Activated CD8-positive, alpha-beta T cell treated with anti-CD3 and anti-CD28 coated beads, Interleukin-2, amount 10 ng/mL, durations not matched to agents 7 days and 5 days (primary cell): ENCODE results near the gene ATP9B. TPM values are rescaled to one million over a fixed set of nuclear protein-coding genes. Genes with fewer than 3 reads are reported as not detected.
A peak's percentile ranks its signal among the peaks of the same experiment; 100 is the strongest.
"Not testable (repeated sequence)": the region's sequence is repeated elsewhere in the genome, so short reads cannot be mapped to it uniquely, and the experiment has no call there.

ENCODE experiments used
- ATAC-seq: fragments of 150-1000 bp; cut with Tn5 transposase; one replicate; pipeline ENCODE4 v1.10.0; 2021; ENCODE audit warnings: moderate library complexity
- CTCF ChIA-PET: fragments of 350-600 bp; sonication (Branson Sonifier 250); formaldehyde crosslinking; loops from one replicate; lab custom pipeline; 2021; ENCODE audit warnings: antibody characterized with exemption; lab: Charles Lee
- POLR2A ChIA-PET: fragments of 350-600 bp; sonication (Branson Sonifier 250); formaldehyde crosslinking; loops from one replicate; lab custom pipeline; 2021; ENCODE audit warnings: antibody characterized with exemption; lab: Charles Lee
- DNase-seq: peaks from one replicate; pipeline ENCODE4 v3.0.0-alpha.2; 2020
- H3K27ac Mint-ChIP-seq: one replicate; pipeline ENCODE4 v1.8.0; 2021; ENCODE audit warnings: mild to moderate bottlenecking, mixed read lengths
- H3K27me3 Mint-ChIP-seq: one replicate; pipeline ENCODE4 v1.8.0; 2021; ENCODE audit warnings: low read depth, mixed read lengths
- H3K36me3 Mint-ChIP-seq: one replicate; pipeline ENCODE4 v1.8.0; 2021; ENCODE audit warnings: low read depth, mixed read lengths
- H3K4me1 Mint-ChIP-seq: one replicate; pipeline ENCODE4 v1.8.0; 2021; ENCODE audit warnings: low read depth, mixed read lengths
- H3K4me3 Mint-ChIP-seq: one replicate; pipeline ENCODE4 v1.8.0; 2021; ENCODE audit warnings: mild to moderate bottlenecking, mixed read lengths
- H3K9me3 Mint-ChIP-seq: one replicate; pipeline ENCODE4 v1.8.0; 2022; ENCODE audit warnings: mixed read lengths; ENCODE audit not compliant: insufficient read depth
- total RNA-seq, 2 experiments: library from RNA; stranded (reverse); gene quantifications; one replicate each; pipeline ENCODE4 v1.2.3, GENCODE V29; 2021

The ATP9B gene
- total RNA-seq, 2 experiments from 2014 or later: 24.8 to 27.3 TPM

DNA sequence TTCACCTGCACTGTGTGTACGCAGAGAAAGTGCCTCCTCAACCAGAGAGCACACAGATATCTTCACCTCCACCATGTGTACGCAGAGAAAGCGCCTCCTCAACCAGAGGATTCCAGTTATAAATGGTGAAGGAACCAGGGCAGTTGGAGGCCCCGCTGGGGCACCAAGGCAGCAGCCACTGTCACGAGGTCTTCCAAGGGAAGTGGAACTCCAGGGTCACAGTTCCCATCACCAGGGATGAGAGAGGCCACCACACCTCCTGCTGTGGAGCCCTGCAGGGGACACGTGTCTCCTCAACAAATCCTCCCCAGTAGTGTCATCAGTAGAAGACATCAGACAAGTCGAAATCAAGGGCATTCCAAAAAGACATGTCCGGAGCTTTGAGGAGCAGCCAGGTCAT lies 298.3 kb downstream of the ATP9B start:
- no peaks in the 10 kb centered on the region for H3K9me3 Mint-ChIP-seq
- ATAC-seq (no peak), DNase-seq (no peak)
- ChIA-PET POLR2A (no interaction called here), CTCF (no interaction called here)
- H3K27ac Mint-ChIP-seq: no peak overlapping the region
- H3K36me3 Mint-ChIP-seq: peaks cover 20% of the 10 kb centered on the region
- peaks cover 30% of the 10 kb centered on the region for H3K4me1 Mint-ChIP-seq
- H3K4me3 Mint-ChIP-seq: no peak overlapping the region
- no peaks in the 10 kb centered on the region for H3K27me3 Mint-ChIP-seq

DNA sequence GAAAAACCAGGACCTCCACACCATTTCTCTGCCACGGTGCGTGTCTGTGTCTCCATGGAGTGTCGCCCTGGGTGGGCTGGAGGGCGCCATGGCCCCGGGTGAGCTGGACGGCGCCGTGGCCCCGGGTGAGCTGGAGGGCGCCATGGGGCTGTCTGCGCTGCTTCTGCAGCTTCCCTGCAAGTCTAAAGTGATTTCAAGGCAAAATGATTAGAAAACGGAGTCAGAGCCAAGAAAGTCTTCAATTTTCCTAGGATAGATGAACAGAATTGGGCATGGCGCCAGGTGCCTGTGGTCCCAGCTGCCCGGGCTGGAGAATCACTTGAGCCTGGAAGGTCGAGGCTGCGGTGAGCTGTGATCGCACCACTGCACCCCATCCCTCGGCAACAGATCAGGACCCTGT lies 298.8 kb downstream of the ATP9B start:
- Mint-ChIP-seq H3K27ac (no peak overlapping the region), H3K27me3 (no peaks in the 10 kb centered on the region), H3K36me3 (peaks cover 20% of the 10 kb centered on the region), H3K4me3 (no peak overlapping the region), H3K9me3 (no peaks in the 10 kb centered on the region), H3K4me1 (peaks cover 30% of the 10 kb centered on the region)
- CTCF ChIA-PET: interaction anchor here (0.9 kb wide), 1 partner anchor 13 kb away, joined by 3 read pairs; no protein-coding TSS in a partner anchor
- ATAC-seq (no peak), DNase-seq (no peak)
- POLR2A ChIA-PET: no interaction called here

DNA sequence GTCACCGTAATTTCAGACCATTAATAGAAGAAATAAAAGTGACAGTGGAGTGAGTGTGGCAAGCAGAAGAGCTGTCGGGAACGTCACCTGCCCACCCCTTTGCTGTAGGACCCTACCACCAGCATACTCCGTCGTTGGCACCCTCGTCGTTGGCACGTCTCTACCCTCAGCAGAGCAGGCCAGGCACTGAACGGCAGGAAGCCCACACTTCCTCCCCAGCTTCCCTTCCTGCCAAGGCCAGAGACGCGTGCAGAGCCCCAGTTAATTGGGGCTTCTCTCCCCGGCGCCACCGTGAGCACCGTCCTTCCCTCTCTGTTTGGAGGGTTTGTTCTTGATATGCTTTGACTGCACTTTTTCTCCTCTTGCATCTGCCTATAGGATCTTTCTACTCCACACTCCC lies 299.5 kb downstream of the ATP9B start:
- Mint-ChIP-seq H3K36me3 (peaks cover 15% of the 10 kb centered on the region), H3K4me1 (peaks cover 30% of the 10 kb centered on the region)
- peak; percentile 47 for DNase-seq

DNA sequence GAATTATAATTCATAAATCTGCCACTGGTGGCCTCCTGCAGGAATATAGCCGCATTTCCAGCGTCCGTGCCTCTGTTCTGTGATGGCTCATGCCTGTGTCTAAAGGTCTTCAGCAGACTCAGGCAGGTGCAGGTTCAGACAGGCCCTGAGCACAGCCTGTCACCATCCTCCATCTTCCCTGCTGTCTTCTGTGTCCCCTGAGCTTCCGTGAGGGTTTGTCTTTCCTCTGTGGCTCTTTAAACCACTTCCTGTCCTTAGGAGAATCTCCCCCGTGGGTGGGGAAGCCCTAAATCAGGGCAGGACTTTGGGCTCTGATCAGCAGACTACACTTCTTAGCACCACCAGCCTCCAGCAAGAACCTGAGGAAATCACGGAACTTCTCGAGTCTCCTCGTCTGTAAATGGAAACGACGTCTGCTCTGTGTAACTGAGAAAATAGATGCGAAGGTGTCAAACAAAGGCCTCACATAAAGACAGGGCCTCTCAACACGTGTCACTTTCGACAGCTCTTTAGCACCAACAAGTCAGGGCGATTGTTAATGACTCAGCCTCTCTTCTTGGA lies 302.4 kb downstream of the ATP9B start:
- ATAC-seq (peak; percentile 78), DNase-seq (peak; percentile 39)
- H3K36me3 Mint-ChIP-seq: peaks cover 16% of the 10 kb centered on the region
- no peaks in the 10 kb centered on the region for H3K27me3 Mint-ChIP-seq
- H3K4me1 Mint-ChIP-seq: peaks cover 30% of the 10 kb centered on the region
- H3K9me3 Mint-ChIP-seq: no peaks in the 10 kb centered on the region
- ChIA-PET CTCF (interaction anchor here (0.7 to 1.5 kb wide), 2 partner anchors 10 to 25 kb away, joined by 3 to 4 read pairs; no protein-coding TSS in a partner anchor), POLR2A (no interaction called here)
- H3K4me3 Mint-ChIP-seq: peak overlapping the region; percentile 25
- peak overlapping the region; percentile 83 for H3K27ac Mint-ChIP-seq

More for the DNA sequence above, 299.5 kb downstream of the ATP9B start:
- no peaks in the 10 kb centered on the region for H3K27me3 Mint-ChIP-seq
- peak overlapping the region; percentile 70 for H3K27ac Mint-ChIP-seq
- no peaks in the 10 kb centered on the region for H3K9me3 Mint-ChIP-seq
- ATAC-seq: peak; percentile 70
- ChIA-PET CTCF (interaction anchor here (0.9 kb wide), 1 partner anchor 12 kb away, joined by 3 read pairs; no protein-coding TSS in a partner anchor), POLR2A (no interaction called here)
- H3K4me3 Mint-ChIP-seq: peak overlapping the region; percentile 9

DNA sequence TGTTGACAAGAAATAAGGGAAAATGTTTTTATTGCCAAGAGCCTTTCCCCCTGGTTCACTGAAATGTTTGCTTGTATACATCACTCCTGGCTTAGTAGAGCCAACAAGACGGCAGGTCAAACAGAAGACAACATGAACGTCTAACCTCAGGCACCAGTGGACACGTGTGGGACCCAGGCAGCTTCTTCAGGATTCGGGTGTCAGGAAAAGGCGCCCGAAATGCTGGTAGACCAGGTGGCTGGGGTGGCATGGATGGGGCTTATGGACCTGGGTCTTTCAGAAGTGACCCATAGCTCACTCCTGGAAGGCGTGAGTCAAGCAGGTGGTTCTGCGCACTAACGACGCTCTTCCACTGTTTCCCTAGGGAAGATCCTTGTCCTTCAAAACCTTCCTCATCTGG lies 303.3 kb downstream of the ATP9B start:
- H3K27ac Mint-ChIP-seq: no peak overlapping the region
- ATAC-seq (no peak), DNase-seq (no peak)
- H3K4me3 Mint-ChIP-seq: no peak overlapping the region
- CTCF ChIA-PET: interaction anchor here (0.7 to 1.5 kb wide), 2 partner anchors 9 to 24 kb away, joined by 3 to 4 read pairs; no protein-coding TSS in a partner anchor
- no peaks in the 10 kb centered on the region for H3K27me3 Mint-ChIP-seq
- H3K4me1 Mint-ChIP-seq: peaks cover 30% of the 10 kb centered on the region
- H3K36me3 Mint-ChIP-seq: peaks cover 16% of the 10 kb centered on the region
- no peaks in the 10 kb centered on the region for H3K9me3 Mint-ChIP-seq
- POLR2A ChIA-PET: no interaction called here

DNA sequence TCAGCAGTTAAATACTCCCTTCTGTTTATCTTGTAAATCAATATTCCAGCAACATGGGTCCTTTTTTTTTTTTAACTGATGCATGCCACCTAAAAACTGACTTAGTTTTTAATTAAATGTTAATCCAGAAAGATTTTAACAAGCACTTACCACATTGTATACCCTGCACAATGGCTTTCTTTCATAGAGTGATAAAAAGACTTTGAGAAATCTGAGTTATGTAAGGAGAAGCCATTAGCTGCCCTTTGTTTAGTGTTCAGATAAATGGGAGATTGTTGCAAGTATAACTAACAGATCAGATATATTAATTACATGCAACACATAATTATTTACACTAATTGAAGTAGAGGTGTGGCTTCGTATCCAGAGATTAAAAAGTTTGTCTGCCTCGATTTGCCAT lies 303.8 kb downstream of the ATP9B start:
- Mint-ChIP-seq H3K27ac (no peak overlapping the region), H3K36me3 (peaks cover 16% of the 10 kb centered on the region), H3K9me3 (no peaks in the 10 kb centered on the region), H3K4me1 (peaks cover 30% of the 10 kb centered on the region), H3K4me3 (no peak overlapping the region), H3K27me3 (no peaks in the 10 kb centered on the region)
- POLR2A ChIA-PET: no interaction called here
- ATAC-seq (no peak), DNase-seq (no peak)
- CTCF ChIA-PET: no interaction called here

DNA sequence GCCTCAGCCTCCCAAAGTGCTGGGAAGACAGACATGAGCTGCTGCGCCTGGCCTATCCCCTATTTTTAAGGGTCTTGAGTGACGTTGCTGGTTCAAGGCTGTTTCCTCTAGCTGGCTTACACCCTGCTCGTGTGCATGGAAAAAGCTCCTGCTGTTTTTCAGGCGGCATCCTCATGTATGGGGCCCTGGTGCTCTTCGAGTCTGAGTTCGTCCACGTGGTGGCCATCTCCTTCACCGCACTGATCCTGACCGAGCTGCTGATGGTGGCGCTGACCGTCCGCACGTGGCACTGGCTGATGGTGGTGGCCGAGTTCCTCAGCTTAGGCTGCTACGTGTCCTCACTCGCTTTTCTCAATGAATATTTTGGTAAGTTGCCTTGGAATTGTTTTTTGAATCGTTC lies 304.5 kb downstream of the ATP9B start:
- ATAC-seq: no peak
- Mint-ChIP-seq H3K36me3 (peaks cover 19% of the 10 kb centered on the region), H3K4me3 (no peak overlapping the region), H3K4me1 (peaks cover 23% of the 10 kb centered on the region), H3K9me3 (no peaks in the 10 kb centered on the region), H3K27me3 (no peaks in the 10 kb centered on the region), H3K27ac (no peak overlapping the region)
- DNase-seq: no peak
- ChIA-PET CTCF (no interaction called here), POLR2A (no interaction called here)

DNA sequence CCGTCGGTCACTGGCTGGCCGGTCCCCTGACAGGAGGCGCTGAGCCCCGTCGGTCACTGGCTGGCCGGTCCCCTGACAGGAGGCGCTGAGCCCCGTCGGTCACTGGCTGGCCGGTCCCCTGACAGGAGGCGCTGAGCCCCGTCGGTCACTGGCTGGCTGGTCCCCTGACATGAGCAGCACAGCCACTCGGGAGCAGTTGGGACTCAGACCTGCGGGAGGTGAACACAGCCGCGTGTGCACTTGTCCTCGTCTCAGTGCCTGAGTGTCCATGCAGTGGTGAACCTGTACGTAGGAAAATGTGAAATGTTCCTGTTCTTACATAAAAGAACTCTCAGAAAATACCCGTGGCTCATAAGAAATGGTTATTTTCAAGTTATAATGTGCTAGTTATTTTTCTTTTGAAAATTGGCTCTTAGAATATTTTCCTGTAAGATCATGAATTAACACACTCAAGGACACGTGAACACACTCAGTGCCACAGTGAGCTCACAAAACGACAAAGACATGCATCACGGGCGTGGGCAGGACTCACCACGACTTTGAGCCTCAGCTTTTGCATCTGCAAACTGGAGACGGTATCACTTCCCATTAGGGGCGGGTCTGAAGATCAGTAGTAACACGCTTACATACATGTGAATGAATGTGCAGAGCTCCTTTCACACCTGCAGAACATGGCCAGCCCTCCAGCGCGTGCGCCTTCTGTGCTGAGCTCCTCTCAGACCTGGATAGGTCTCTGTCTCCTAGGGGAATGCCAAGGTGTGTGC lies 305.4 kb downstream of the ATP9B start:
- ChIA-PET POLR2A (no interaction called here), CTCF (interaction anchor here (0.7 to 1.2 kb wide), 4 partner anchors 9 to 269 kb away, joined by 3 to 7 read pairs (median 3); no protein-coding TSS in a partner anchor)
- Mint-ChIP-seq H3K27me3 (no peaks in the 10 kb centered on the region), H3K4me1 (peaks cover 27% of the 10 kb centered on the region), H3K4me3 (no peak overlapping the region), H3K27ac (no peak overlapping the region), H3K36me3 (peaks cover 16% of the 10 kb centered on the region), H3K9me3 (no peaks in the 10 kb centered on the region)
- no peak for ATAC-seq
- no peak for DNase-seq

DNA sequence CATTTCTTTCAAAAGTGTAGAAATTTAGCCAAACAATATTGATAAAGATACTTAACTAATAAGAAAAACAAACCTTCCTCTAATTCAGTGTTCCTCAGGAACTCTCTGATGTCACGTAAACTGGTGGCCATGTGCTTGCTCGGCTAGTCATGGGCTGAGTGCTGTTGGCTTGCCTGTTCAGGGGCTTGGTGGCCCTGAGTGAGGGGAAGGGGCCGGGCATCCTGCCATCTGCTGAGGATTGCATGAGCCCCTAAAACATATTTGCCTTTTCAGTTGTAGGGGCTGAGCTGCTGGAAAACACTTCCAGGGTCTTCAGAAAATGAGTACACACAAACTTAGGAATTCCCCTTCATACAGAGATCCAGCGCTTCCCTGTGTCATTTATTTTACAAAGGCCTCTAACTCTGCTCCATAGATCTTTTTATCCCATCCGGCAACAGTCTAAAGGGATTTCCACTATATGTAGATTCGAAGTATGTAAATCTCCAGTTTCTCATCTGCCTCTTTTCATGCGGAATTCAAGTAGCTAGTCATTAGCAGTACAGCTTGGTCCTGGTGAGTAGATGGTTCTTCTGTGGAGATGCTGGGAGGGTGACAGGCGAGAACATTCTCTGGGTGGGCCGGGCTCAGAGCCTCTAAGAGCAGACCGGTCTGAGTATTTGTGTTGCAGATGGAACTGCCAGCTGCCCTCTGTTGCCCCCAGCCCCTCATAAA lies 306.4 kb downstream of the ATP9B start:
- Mint-ChIP-seq H3K27me3 (no peaks in the 10 kb centered on the region), H3K9me3 (no peaks in the 10 kb centered on the region)
- ATAC-seq: no peak

DNA sequence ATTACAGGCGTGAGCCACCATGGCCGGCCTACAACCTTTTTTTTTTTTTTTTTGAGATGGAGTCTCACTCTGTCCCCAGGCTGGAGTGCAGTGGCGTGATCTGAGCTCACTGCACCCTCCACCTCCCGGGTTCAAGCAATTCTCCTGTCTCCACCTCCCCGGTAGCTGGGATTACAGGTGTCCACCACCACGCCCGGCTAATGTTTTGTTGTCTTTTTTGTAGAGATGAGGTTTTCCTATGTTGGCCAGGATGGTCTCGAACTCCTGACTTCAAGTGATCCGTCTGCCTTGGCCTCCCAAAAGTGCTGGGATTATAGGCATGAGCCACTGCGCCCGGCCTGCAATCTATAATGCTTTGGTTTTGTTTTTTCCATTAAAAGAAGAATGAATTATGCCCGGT lies 307.5 kb downstream of the ATP9B start:
- H3K9me3 Mint-ChIP-seq, DNase-seq, H3K4me3 Mint-ChIP-seq, H3K36me3 Mint-ChIP-seq, ATAC-seq, H3K27me3 Mint-ChIP-seq, H3K27ac Mint-ChIP-seq, POLR2A ChIA-PET: not testable (repeated sequence)
- H3K4me1 Mint-ChIP-seq: peaks cover 12% of the 10 kb centered on the region
- CTCF ChIA-PET: interaction anchor here (1.3 to 5.4 kb wide), 2 partner anchors 17 to 152 kb away, joined by 3 to 70 read pairs; no protein-coding TSS in a partner anchor

More for the DNA sequence above, 306.4 kb downstream of the ATP9B start:
- ChIA-PET POLR2A (interaction anchor here (0.5 kb wide), 1 partner anchor 51 kb away, joined by 3 read pairs; no protein-coding TSS in a partner anchor), CTCF (interaction anchor here (1.2 kb wide), 2 partner anchors 8 to 153 kb away, joined by 3 to 7 read pairs; no protein-coding TSS in a partner anchor)
- no peak overlapping the region for H3K4me3 Mint-ChIP-seq
- peaks cover 21% of the 10 kb centered on the region for H3K4me1 Mint-ChIP-seq
- no peak overlapping the region for H3K27ac Mint-ChIP-seq
- DNase-seq: no peak
- H3K36me3 Mint-ChIP-seq: peaks cover 11% of the 10 kb centered on the region

DNA sequence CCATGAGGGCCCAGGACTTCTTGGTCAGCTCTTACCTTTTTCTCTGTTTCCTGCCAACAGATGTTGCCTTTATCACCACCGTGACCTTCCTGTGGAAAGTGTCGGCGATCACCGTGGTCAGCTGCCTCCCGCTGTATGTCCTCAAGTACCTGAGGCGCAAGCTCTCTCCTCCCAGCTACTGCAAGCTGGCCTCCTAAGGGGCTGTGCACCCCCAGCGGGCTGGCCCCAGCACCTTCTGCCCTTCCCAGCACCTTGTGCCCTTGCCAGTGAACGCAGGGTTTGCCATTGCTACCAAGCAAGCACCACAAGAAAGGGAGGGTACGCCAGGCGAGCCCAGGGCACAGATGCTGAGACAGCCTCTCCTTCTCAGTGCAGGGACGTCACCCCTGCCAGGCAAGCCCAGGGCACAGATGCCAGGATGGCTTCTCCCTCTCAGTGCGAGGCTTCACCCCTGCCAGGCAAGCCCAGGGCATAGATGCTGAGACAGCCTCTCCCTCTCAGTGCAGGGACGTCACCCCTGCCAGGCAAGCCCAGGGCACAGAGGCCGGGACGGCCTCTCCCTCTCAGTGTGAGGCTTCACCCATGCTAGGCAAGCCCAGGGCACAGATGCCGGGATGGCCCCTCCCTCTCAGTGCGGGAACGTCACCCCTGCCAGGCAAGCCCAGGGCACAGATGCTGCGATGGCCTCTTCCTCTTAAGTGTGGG lies 308.1 kb downstream of the ATP9B start:
- POLR2A ChIA-PET: no interaction called here
- no peaks in the 10 kb centered on the region for H3K9me3 Mint-ChIP-seq
- H3K36me3 Mint-ChIP-seq: peaks cover 7% of the 10 kb centered on the region
- H3K27me3 Mint-ChIP-seq: no peaks in the 10 kb centered on the region
- no peak overlapping the region for H3K27ac Mint-ChIP-seq
- no peak overlapping the region for H3K4me3 Mint-ChIP-seq
- H3K4me1 Mint-ChIP-seq: peaks cover 9% of the 10 kb centered on the region
- CTCF ChIA-PET: interaction anchor here (1.0 to 5.4 kb wide), 7 partner anchors 12 to 266 kb away, joined by 3 to 70 read pairs (median 4); no protein-coding TSS in a partner anchor
- ATAC-seq (no peak), DNase-seq (no peak)
